Nephron (organoid): ENCODE measurements around the gene PKDREJ.

Experiments
- H3K27ac Mint-ChIP-seq, 3 experiments: 2 replicates each; pipeline ENCODE4 v1.8.0; 2020; ENCODE audit warnings: mixed read lengths in 3 of 3, mild to moderate bottlenecking in 2 of 3, moderate library complexity in 1 of 3
- H3K27me3 Mint-ChIP-seq: 2 replicates; pipeline ENCODE4 v1.8.0; 2021; ENCODE audit warnings: low read depth, mild to moderate bottlenecking, moderate library complexity, mixed read lengths
- H3K36me3 Mint-ChIP-seq: 2 replicates; pipeline ENCODE4 v1.8.0; 2020; ENCODE audit warnings: low read depth, mixed read lengths
- H3K4me1 Mint-ChIP-seq: 2 replicates; pipeline ENCODE4 v1.8.0; 2020; ENCODE audit warnings: mixed read lengths
- H3K4me3 Mint-ChIP-seq, 3 experiments: 2 replicates each; pipeline ENCODE4 v1.8.0; 2020; ENCODE audit warnings: mild to moderate bottlenecking in 3 of 3, mixed read lengths in 3 of 3, moderate library complexity in 2 of 3
- H3K9me3 Mint-ChIP-seq: 2 replicates; pipeline ENCODE4 v1.8.0; 2020; ENCODE audit warnings: mixed read lengths
- TF ChIP-seq, protein P1 (sequence below), 3 experiments: fragments of 200-600 bp; sonication (generic); IDR thresholded peaks; one replicate each; pipeline ENCODE4 v1.5.0; 2021; ENCODE audit warnings: antibody characterized with exemption in 3 of 3; ENCODE audit not compliant: unreplicated experiment in 3 of 3

The PKDREJ gene

DNA sequence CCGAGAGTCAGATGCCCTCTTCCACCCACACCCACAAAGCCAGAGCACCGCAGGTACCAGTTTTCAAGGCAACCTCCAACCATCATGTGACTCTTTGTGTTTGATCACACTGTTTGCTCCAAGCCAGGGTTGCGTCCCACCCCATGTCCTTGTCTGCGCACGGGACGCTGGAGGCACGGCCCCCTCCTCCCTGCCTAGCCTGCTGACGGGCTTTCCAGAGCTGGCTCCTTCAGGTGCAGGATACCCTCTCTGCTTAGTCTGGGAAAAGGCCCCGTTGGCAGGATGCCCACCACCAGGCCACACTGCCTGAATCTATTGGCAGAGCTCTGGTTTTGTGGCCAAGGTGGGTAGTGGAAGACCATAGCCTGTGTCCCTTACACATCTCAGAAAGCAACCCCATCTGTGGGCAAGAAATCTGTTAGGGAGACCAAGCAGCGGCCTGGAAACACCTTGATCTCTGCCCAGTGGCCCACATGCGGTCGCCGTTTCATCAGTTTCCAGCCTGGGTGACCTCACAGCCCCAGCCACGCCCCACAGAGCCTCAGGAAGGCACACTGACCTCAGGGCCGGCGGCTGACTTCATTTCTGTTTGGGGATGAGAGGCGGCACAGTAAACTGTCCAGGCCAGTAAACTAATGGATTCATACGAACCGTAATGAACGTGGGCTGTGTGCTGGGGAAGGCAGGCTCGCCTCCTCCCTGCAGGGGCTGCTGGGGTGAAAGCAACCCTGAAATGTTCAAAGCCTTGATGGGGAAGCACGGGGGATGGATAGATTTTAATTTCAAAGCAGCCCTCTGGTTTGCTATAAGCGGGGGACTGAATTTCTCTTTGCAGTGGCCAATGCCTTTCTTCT, 38.9 kb downstream of the PKDREJ start:
- no peaks in the 10 kb centered on the region for H3K9me3 Mint-ChIP-seq
- TF ChIP-seq, protein P1, sequence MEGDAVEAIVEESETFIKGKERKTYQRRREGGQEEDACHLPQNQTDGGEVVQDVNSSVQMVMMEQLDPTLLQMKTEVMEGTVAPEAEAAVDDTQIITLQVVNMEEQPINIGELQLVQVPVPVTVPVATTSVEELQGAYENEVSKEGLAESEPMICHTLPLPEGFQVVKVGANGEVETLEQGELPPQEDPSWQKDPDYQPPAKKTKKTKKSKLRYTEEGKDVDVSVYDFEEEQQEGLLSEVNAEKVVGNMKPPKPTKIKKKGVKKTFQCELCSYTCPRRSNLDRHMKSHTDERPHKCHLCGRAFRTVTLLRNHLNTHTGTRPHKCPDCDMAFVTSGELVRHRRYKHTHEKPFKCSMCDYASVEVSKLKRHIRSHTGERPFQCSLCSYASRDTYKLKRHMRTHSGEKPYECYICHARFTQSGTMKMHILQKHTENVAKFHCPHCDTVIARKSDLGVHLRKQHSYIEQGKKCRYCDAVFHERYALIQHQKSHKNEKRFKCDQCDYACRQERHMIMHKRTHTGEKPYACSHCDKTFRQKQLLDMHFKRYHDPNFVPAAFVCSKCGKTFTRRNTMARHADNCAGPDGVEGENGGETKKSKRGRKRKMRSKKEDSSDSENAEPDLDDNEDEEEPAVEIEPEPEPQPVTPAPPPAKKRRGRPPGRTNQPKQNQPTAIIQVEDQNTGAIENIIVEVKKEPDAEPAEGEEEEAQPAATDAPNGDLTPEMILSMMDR (IDR thresholded peaks at IDR 0.05; ENCODE audit: unreplicated experiment in 3 of 3): no peak
- no peaks in the 10 kb centered on the region for H3K4me1 Mint-ChIP-seq
- H3K27me3 Mint-ChIP-seq: no peaks in the 10 kb centered on the region
- no peak overlapping the region for H3K4me3 Mint-ChIP-seq
- H3K27ac Mint-ChIP-seq: peak overlapping the region in 1 of 3 experiments; percentile 46
- H3K36me3 Mint-ChIP-seq: peaks cover 28% of the 10 kb centered on the region

- H3K27me3 Mint-ChIP-seq: peaks cover 6% of the 10 kb centered on the region
- H3K9me3 Mint-ChIP-seq: no peaks in the 10 kb centered on the region
- H3K4me3 Mint-ChIP-seq: no peak overlapping the region
- H3K36me3 Mint-ChIP-seq: peaks cover 49% of the 10 kb centered on the region
- no peaks in the 10 kb centered on the region for H3K4me1 Mint-ChIP-seq
- TF ChIP-seq, protein P1 (IDR thresholded peaks at IDR 0.05; ENCODE audit: unreplicated experiment in 3 of 3): no peak
- no peak overlapping the region for H3K27ac Mint-ChIP-seq
These were observed 42.2 kb downstream of the PKDREJ start for GRCh38 chr22:46220921-46221320.

DNA sequence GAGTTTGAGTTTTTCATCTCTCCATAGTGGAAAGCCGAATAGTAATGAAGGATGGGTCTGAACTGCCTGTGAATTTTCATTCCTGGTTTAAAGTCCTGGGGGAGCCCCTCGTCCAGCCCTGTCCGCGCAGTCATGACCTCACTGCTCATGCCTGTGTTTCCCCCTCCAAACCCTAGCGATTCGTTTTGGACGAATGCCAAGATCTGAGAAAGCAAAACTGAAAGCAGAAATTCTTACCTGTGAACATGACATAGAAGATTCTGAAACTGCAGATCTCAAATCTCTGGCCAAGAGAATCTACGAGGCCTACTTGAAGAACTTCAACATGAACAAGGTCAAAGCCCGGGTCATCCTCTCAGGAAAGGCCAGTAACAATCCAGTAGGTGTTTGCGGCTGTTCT, 43.5 kb downstream of the PKDREJ start:
- Mint-ChIP-seq H3K27me3 (peaks cover 6% of the 10 kb centered on the region), H3K27ac (no peak overlapping the region), H3K9me3 (no peaks in the 10 kb centered on the region), H3K4me3 (no peak overlapping the region), H3K4me1 (no peaks in the 10 kb centered on the region), H3K36me3 (peaks cover 58% of the 10 kb centered on the region)
- TF ChIP-seq, protein P1 (IDR thresholded peaks at IDR 0.05; ENCODE audit: unreplicated experiment in 3 of 3): no peak

DNA sequence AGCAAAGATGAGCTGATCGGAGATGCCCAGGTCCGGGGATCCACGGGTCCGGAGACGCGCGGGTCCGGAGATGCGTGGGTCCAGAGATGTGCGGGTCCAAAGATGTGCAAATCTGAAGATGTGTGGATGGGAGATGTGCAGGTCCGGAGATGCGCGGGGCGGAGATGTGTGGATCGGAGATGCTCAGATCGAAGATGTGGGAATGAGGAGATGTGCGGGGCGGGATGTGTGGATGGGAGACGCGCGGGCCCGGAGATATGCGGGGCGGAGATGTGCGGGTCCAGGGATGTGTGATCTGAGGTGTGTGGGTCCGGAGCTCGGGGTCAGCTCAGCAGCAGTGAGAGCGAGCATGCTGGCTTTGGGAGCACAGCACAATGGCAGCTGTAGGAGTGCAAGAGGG, 48.5 kb downstream of the PKDREJ start:
- Mint-ChIP-seq H3K4me1 (no peaks in the 10 kb centered on the region), H3K9me3 (peaks cover 22% of the 10 kb centered on the region), H3K4me3 (no peak overlapping the region), H3K27me3 (peaks cover 6% of the 10 kb centered on the region), H3K36me3 (peaks cover 85% of the 10 kb centered on the region), H3K27ac (no peak overlapping the region)
- TF ChIP-seq, protein P1 (IDR thresholded peaks at IDR 0.05; ENCODE audit: unreplicated experiment in 3 of 3): no peak

- Mint-ChIP-seq H3K27me3 (peaks cover 6% of the 10 kb centered on the region), H3K36me3 (peaks cover 85% of the 10 kb centered on the region)
These were observed 49.0 kb downstream of the PKDREJ start for GRCh38 chr22:46214149-46214548.

More at GRCh38 chr22:46214149-46214548, 49.0 kb downstream of the PKDREJ start:
- no peak overlapping the region for H3K4me3 Mint-ChIP-seq
- no peaks in the 10 kb centered on the region for H3K4me1 Mint-ChIP-seq
- H3K27ac Mint-ChIP-seq: no peak overlapping the region
- TF ChIP-seq, protein P1 (IDR thresholded peaks at IDR 0.05; ENCODE audit: unreplicated experiment in 3 of 3): no peak
- peaks cover 26% of the 10 kb centered on the region for H3K9me3 Mint-ChIP-seq
